Measurements from ENCODE around the gene ST3GAL3. TPM values are rescaled to one million over a fixed set of nuclear protein-coding genes. Genes with fewer than 3 reads are reported as not detected.

The ST3GAL3 gene
- total RNA-seq, 1 experiment from 2014 or later = 26.8 TPM

DNA sequence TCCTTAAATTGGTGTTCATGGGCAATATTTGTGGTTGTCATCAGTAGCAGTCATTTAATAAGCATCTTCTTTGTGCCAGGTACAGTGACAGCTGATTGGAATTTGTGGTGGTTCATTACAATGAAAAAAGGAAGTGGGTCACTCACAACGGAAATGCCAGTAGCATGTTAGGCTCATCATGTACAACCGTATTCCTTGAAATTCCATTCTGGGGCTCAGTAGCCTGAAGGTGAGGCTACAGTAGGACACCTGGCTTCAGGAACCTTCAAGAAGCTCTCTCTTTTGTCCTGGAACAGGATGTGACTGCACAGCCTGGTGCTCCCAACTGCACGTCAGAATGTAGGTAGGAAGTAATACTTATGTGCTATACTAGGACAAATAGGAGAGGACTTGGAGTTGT lies 93.9 kb downstream of the ST3GAL3 start:
- ChIA-PET POLR2A (ENCODE audit: low non-redundant PET) (no interaction called here), CTCF (no interaction called here)
- Histone ChIP-seq H3K4me1 (ENCODE audit: insufficient read depth, low read length, poor library complexity, severe bottlenecking) (peaks cover 19% of the 10 kb centered on the region), H3K27me3 (replicated peaks; ENCODE audit: insufficient read depth, low read depth, low read length, poor library complexity) (no peaks in the 10 kb centered on the region), H3K4me3 (ENCODE audit: low read depth, low read length, poor library complexity, severe bottlenecking) (no peak overlapping the region), H3K36me3 (ENCODE audit: insufficient read depth, low read length, poor library complexity, severe bottlenecking) (no peaks in the 10 kb centered on the region), H3K27ac (ENCODE audit: low read depth, low read length, poor library complexity, severe bottlenecking) (no peak overlapping the region), H3K9me3 (ENCODE audit: low read depth, low read length, poor library complexity, severe bottlenecking) (no peaks in the 10 kb centered on the region)
- DNase-seq (ENCODE audit: low spot score) = no peak
- BruUV-seq (replicated peaks) = no TSS peak
- intact Hi-C loops (cut with micrococcal nuclease; ENCODE audit: unreplicated experiment) = no loop called here
- no peak for TF ChIP-seq EZH2 (IDR thresholded peaks at IDR 0.05; ENCODE audit: borderline replicate concordance, low read depth, low read length, poor library complexity, severe bottlenecking)
- TF ChIP-seq, protein P1, sequence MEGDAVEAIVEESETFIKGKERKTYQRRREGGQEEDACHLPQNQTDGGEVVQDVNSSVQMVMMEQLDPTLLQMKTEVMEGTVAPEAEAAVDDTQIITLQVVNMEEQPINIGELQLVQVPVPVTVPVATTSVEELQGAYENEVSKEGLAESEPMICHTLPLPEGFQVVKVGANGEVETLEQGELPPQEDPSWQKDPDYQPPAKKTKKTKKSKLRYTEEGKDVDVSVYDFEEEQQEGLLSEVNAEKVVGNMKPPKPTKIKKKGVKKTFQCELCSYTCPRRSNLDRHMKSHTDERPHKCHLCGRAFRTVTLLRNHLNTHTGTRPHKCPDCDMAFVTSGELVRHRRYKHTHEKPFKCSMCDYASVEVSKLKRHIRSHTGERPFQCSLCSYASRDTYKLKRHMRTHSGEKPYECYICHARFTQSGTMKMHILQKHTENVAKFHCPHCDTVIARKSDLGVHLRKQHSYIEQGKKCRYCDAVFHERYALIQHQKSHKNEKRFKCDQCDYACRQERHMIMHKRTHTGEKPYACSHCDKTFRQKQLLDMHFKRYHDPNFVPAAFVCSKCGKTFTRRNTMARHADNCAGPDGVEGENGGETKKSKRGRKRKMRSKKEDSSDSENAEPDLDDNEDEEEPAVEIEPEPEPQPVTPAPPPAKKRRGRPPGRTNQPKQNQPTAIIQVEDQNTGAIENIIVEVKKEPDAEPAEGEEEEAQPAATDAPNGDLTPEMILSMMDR (conservative IDR thresholded peaks at IDR 0.05; ENCODE audit: low read depth, low read length) = no peak

DNA sequence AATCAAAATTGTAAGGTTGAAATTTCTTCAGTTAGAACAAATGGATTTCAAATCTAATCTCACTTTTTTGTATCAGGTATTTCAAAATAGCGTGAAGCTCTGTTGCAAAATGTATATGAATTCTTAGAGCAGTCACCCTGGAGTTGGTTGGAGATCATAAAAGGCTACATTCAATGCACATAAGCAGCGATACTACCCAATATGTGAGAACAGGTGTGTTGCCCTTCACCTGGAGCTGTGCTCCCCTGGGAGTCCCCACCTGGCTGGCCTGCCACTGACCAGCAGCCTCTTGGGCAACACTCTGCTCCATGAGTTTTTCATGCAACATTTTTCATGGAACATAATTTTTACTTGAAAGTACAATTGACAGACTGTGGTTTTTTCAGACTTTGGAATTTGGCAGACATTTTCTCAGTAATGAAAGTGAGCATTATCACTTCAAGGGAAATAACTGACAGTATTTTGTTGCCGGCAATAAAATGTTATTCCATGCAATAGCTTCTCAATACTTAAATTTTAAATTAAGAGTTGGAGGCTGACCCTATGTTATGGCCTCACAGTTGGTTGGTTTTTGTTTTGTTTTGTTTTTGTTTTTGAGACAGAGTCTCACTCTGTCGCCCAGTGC lies 95.1 kb downstream of the ST3GAL3 start:
- H3K4me3 ChIP-seq (ENCODE audit: low read depth, low read length, poor library complexity, severe bottlenecking) = no peak overlapping the region
- no peaks in the 10 kb centered on the region for H3K36me3 ChIP-seq (ENCODE audit: insufficient read depth, low read length, poor library complexity, severe bottlenecking)
- TF ChIP-seq, protein P1 (conservative IDR thresholded peaks at IDR 0.05; ENCODE audit: low read depth, low read length) = no peak
- TF ChIP-seq EZH2 (IDR thresholded peaks at IDR 0.05; ENCODE audit: borderline replicate concordance, low read depth, low read length, poor library complexity, severe bottlenecking) = no peak
- no peaks in the 10 kb centered on the region for H3K27me3 ChIP-seq (replicated peaks; ENCODE audit: insufficient read depth, low read depth, low read length, poor library complexity)
- H3K27ac ChIP-seq (ENCODE audit: low read depth, low read length, poor library complexity, severe bottlenecking) = no peak overlapping the region
- DNase-seq (ENCODE audit: low spot score) = no peak
- POLR2A ChIA-PET (ENCODE audit: low non-redundant PET) = no interaction called here
- intact Hi-C loops (cut with micrococcal nuclease; ENCODE audit: unreplicated experiment) = no loop called here
- no peaks in the 10 kb centered on the region for H3K9me3 ChIP-seq (ENCODE audit: low read depth, low read length, poor library complexity, severe bottlenecking)
- CTCF ChIA-PET = no interaction called here
- BruUV-seq (replicated peaks) = no TSS peak
- H3K4me1 ChIP-seq (ENCODE audit: insufficient read depth, low read length, poor library complexity, severe bottlenecking) = peaks cover 14% of the 10 kb centered on the region

DNA sequence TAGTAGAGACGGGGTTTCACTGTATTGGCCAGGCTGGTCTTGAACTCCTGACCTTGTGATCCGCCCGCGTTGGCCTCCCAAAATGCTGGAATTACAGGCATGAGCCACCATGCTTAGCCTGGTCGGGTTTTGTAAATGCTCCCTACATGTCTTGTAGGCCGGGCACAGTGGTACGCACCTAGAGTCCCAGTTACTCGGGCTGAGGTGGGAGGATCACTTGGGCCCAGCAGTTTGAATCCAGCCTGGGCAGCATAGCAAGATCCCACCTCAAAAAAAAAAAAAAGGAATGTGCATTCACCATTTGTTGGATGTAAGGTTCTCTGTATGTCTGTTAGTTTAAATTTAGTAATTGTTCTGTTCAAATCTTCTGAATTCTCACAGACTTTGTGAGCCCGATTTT lies 95.8 kb downstream of the ST3GAL3 start:
- Histone ChIP-seq H3K36me3 (ENCODE audit: insufficient read depth, low read length, poor library complexity, severe bottlenecking) (no peaks in the 10 kb centered on the region), H3K4me1 (ENCODE audit: insufficient read depth, low read length, poor library complexity, severe bottlenecking) (peaks cover 14% of the 10 kb centered on the region), H3K4me3 (ENCODE audit: low read depth, low read length, poor library complexity, severe bottlenecking) (no peak overlapping the region), H3K9me3 (ENCODE audit: low read depth, low read length, poor library complexity, severe bottlenecking) (no peaks in the 10 kb centered on the region), H3K27ac (ENCODE audit: low read depth, low read length, poor library complexity, severe bottlenecking) (no peak overlapping the region), H3K27me3 (replicated peaks; ENCODE audit: insufficient read depth, low read depth, low read length, poor library complexity) (no peaks in the 10 kb centered on the region)
- BruUV-seq (replicated peaks) = no TSS peak
- no peak for DNase-seq (ENCODE audit: low spot score)
- TF ChIP-seq, protein P1 (conservative IDR thresholded peaks at IDR 0.05; ENCODE audit: low read depth, low read length) = no peak
- no peak for TF ChIP-seq EZH2 (IDR thresholded peaks at IDR 0.05; ENCODE audit: borderline replicate concordance, low read depth, low read length, poor library complexity, severe bottlenecking)
- CTCF ChIA-PET = no interaction called here
- POLR2A ChIA-PET (ENCODE audit: low non-redundant PET) = no interaction called here
- intact Hi-C loops (cut with micrococcal nuclease; ENCODE audit: unreplicated experiment) = no loop called here

Measured in A673 (cell line).